ENCODE measurements around the gene TSPY1.
"Not testable (repeated sequence)": the region's sequence is repeated elsewhere in the genome, so short reads cannot be mapped to it uniquely, and the experiment has no call there.

TSPY1 gene, protein sequence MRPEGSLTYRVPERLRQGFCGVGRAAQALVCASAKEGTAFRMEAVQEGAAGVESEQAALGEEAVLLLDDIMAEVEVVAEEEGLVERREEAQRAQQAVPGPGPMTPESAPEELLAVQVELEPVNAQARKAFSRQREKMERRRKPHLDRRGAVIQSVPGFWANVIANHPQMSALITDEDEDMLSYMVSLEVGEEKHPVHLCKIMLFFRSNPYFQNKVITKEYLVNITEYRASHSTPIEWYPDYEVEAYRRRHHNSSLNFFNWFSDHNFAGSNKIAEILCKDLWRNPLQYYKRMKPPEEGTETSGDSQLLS

DNA sequence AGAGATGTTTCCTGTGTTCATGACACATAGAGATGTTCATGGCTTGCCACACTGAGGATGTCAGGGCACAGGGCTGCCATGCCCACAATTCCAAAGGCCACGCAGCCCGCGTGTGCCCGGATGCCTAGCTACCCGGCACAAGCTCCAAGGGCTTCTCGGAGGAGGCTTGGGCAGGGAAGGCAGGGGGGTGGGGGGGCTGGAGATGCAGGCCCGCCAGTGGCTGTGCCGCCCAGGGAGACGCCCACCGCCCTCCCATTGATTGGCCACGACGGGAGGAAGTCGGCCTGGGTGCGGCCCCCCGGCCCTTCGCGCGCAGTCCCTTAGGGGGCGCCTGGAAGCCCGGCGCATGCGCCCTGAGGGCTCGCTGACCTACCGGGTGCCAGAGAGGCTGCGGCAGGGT, at the start of gene TSPY1:
TSPY1 (plus strand) TSS at position 301 of the 400 bp plus-strand sequence; CDS start at position 347, 46 bp downstream.
- not testable (repeated sequence) for H3K9me3 Mint-ChIP-seq; DNase-seq (ENCODE audit: low spot score in 2 of 2); H3K27ac Mint-ChIP-seq (ENCODE audit: low read depth); H3K36me3 Mint-ChIP-seq (ENCODE audit: insufficient read depth); ATAC-seq (replicated peaks; ENCODE audit: extremely low read depth, poor library complexity, severe bottlenecking); H3K4me1 Mint-ChIP-seq; H3K27me3 Mint-ChIP-seq; H3K4me3 Mint-ChIP-seq

DNA sequence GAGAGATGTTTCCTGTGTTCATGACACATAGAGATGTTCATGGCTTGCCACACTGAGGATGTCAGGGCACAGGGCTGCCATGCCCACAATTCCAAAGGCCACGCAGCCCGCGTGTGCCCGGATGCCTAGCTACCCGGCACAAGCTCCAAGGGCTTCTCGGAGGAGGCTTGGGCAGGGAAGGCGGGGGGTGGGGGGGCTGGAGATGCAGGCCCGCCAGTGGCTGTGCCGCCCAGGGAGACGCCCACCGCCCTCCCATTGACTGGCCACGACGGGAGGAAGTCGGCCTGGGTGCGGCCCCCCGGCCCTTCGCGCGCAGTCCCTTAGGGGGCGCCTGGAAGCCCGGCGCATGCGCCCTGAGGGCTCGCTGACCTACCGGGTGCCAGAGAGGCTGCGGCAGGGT, 20.2 kb downstream of the TSPY1 start, which contains the start of gene TSPY9:
TSPY9 (plus strand) TSS at position 301 of the 400 bp plus-strand sequence; CDS start at position 347, 46 bp downstream.
- not testable (repeated sequence) for H3K4me1 Mint-ChIP-seq; DNase-seq (ENCODE audit: low spot score in 2 of 2); H3K27me3 Mint-ChIP-seq; ATAC-seq (replicated peaks; ENCODE audit: extremely low read depth, poor library complexity, severe bottlenecking); H3K9me3 Mint-ChIP-seq; H3K4me3 Mint-ChIP-seq; H3K27ac Mint-ChIP-seq (ENCODE audit: low read depth); H3K36me3 Mint-ChIP-seq (ENCODE audit: insufficient read depth)

DNA sequence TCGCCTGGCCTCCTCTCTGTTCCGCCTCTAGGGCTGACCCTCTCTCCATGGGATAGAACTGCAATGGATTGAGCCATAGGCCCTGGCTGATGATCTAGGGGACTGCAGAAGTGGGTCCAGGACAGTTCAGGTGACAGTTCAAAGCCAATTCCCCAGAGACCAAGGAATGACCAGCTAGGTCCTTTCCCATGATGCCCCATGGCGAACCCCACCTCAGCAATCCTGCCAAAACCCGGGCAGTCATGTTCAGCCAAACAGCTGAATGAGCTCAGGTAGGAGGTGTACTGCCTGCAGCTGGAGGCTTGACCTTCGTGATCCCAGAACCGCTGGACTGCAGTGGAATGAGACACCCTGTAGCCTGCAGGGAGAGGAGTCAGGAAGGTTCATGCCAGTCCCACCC, 37.6 kb downstream of the TSPY1 start:
- H3K27me3 Mint-ChIP-seq; H3K27ac Mint-ChIP-seq (ENCODE audit: low read depth); H3K4me3 Mint-ChIP-seq; H3K36me3 Mint-ChIP-seq (ENCODE audit: insufficient read depth); ATAC-seq (replicated peaks; ENCODE audit: extremely low read depth, poor library complexity, severe bottlenecking); DNase-seq (ENCODE audit: low spot score in 2 of 2); H3K4me1 Mint-ChIP-seq; H3K9me3 Mint-ChIP-seq: not testable (repeated sequence)

DNA sequence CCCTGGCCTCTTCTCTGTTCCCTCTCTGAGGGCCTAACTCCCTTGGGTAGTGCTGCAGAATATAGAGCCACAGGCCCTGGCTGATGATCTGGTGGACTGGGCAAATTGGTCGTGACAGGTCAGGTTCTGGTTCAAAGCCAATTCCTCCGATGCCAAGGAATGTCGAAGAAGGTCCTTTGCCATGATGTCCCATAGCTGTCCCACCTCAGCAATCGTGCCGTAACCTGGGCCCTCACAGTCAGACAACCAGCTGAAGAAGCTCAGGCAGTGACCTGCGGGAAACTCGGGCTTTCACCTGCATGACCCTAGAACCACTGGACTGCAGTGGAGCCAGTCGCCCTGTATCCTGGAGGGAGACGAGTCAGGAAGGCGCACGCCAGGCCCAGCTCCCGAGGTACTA, 49.5 kb downstream of the TSPY1 start:
- H3K27ac Mint-ChIP-seq (ENCODE audit: low read depth); H3K4me3 Mint-ChIP-seq; H3K4me1 Mint-ChIP-seq; H3K27me3 Mint-ChIP-seq; ATAC-seq (replicated peaks; ENCODE audit: extremely low read depth, poor library complexity, severe bottlenecking); H3K9me3 Mint-ChIP-seq; H3K36me3 Mint-ChIP-seq (ENCODE audit: insufficient read depth); DNase-seq (ENCODE audit: low spot score in 2 of 2): not testable (repeated sequence)

Measured in central memory CD8-positive, alpha-beta T cell (primary cell).